GM12874 (cell line): ENCODE measurements around the gene CUL1.

Source experiments
- TF ChIP-seq, protein P1 (sequence below): IDR thresholded peaks from 2 replicates; pipeline ENCODE4 v1.5.1; 2011; ENCODE audit warnings: low read depth, mild to moderate bottlenecking, control low read depth, low read length, moderate library complexity; ENCODE audit not compliant: insufficient read depth

Gene CUL1

DNA sequence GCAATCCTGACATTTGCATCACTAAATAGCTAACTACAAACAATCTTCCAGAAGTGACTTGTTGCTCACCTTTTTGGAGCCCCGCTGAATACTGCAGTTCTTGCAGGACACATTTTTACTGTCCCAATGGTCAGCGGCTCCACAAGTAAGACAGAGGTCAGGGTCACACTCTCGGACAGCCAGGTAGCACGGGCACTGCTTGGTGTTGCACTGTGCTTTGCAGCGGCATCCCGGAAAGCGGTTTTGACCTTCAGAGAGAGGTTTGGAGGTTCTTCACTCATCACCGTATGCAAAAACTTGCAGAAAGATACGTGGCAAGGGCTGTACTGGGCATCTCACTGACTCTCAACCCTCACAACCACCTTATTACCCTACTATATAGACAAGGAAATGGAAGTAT lies 115.2 kb downstream of the CUL1 start:
- TF ChIP-seq, protein P1, sequence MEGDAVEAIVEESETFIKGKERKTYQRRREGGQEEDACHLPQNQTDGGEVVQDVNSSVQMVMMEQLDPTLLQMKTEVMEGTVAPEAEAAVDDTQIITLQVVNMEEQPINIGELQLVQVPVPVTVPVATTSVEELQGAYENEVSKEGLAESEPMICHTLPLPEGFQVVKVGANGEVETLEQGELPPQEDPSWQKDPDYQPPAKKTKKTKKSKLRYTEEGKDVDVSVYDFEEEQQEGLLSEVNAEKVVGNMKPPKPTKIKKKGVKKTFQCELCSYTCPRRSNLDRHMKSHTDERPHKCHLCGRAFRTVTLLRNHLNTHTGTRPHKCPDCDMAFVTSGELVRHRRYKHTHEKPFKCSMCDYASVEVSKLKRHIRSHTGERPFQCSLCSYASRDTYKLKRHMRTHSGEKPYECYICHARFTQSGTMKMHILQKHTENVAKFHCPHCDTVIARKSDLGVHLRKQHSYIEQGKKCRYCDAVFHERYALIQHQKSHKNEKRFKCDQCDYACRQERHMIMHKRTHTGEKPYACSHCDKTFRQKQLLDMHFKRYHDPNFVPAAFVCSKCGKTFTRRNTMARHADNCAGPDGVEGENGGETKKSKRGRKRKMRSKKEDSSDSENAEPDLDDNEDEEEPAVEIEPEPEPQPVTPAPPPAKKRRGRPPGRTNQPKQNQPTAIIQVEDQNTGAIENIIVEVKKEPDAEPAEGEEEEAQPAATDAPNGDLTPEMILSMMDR, result no peak

DNA sequence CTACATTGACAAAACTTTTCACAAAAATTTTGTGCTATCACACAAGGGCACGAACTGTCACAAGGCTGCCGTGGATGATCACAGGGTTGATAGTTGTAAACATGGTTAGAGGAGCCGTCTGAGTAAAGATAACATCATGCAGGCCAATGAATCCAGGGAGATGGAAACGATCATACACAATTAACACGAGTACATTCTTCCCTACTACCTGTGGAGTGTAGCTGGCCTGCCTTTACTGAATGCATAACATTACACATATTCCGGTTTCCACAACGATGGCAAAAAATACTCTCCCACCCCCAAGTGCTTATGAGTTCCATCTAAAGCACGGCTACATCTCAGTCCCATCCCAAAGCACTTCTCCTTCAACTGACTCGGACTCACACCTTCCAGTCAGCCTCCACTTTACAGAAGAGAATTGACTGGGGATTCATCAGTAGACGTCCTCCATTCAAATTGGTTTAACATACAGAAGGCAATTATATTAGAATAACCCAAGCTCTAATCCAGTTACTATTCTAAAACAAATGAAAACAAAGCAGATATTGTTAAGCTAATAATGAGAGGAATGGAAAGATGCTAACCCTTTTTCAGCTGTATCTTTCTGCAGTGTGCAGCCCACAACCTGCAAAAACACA lies 116.3 kb downstream of the CUL1 start:
- TF ChIP-seq, protein P1, result no peak

DNA sequence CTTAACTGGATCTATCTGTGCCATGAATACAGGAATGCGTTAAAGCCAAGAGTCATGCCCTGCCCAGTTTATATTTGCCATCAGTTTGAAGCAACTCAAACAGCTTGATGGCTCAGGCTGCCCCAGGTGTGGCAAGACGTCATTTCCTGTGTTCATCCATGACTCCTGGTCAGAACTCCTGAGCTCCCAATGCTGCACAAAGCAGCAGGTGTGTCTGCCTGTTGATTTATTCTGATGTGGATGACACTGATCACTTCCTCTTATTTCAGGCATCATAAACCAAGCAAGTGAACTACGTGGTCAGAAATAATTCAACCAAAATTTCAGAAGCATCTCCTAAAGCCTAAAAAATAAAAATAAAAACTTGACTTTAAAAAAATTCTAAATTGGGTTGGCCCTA lies 116.9 kb downstream of the CUL1 start:
- TF ChIP-seq, protein P1, result no peak

DNA sequence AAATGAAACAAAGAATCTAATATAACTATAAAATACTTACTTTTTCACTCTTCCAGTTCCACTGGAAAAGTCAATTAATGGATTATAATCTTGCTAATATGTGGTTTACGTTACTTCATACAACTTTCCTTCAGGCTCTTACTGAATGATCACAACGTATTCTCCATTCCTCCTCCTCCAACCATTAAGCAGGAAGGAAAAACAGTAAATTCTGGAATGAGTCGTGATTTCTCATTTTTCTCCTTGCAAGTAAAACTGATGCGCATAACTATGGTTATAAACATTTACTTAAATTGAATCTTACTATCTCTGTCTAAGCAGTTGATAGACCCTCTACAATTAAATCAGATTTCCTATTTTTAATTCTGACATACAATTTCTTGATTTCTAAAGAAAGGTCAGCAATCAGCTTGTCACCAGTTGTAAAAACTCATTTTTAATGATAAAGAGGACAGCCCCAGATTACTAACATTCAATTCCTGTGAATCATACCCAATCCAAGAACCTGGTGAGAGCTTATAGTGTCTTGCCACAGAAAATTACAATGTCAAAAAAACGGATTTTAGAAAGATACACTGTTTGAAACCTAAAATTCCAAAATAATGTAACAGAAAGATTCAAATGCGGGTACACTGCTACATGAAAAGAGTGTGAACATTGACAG lies 121.1 kb downstream of the CUL1 start:
- TF ChIP-seq, protein P1, result no peak

DNA sequence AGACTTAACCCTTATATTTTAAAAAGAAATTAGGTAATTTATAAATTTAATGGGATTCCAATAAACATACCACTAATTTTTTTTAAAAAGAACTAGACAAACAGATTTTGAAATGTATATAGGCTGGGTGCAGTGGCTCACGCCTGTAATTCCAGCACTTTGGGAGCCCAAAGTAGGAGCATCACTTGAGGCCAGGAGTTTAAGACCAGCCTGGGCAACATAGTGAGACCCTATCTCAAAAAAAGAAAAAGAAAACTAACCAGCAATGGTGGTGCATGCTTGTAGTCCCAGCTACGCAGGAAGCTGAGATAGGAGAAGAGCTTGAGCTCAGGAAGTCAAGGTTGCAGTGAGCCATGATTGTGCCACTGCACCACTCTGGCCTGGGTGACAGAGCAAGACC lies 122.7 kb downstream of the CUL1 start:
- TF ChIP-seq, protein P1, result no peak

DNA sequence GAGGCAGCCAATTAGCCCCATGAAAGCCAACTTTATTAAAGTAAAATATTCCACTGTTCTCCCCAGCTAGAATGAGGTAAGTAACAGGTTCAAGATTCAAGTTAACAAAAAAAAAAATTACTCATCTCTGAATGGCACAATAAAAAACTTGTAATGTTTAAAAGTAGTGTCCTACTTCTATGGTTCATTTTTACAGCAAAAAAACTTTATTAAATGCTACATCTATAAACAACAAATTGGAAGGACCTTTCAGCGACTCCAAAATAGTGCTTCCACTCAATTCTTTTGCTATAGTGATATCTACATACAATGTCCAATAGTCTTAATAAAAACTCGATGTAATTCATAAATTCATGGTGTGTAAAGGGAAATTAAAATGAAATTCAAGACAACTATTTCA lies 126.2 kb downstream of the CUL1 start:
- TF ChIP-seq, protein P1, result no peak

DNA sequence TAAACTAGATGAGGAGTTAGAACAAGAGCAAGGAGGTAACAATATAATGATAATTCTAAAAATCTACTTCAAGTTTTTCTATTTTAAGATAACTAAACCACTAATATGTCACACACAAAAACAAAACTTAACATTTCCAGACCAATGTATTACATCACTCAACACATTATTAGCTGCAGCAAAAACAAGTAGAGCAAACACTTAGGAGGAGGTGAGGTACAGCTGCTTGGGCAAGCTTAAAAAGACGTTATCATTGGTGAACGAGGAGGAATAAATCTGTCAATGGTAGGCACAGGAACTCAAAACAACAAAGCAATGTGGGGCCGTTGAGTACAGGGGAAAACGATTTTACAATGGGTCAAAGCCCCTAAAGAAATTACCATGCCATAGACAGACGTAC lies 126.6 kb downstream of the CUL1 start:
- TF ChIP-seq, protein P1, result no peak
